Stimulated activated CD8-positive, alpha-beta memory T cell treated with anti-CD3 and anti-CD28 coated beads, Interleukin-2, amount 100 ng/mL, for 48 hours (primary cell): ENCODE measurements around the gene MAPK9.
A peak's percentile ranks its signal among the peaks of the same experiment; 100 is the strongest.

Experiments
- DNase-seq, 2 donors: peaks; one replicate each; pipeline ENCODE4 v3.0.0-alpha.2; 2020; ENCODE audit warnings: low read depth in 2 of 2

The MAPK9 gene

GRCh38 chr5:180294913-180295555 is 3.2 kb upstream of the MAPK9 start:
- DNase-seq, result no peak

- DNase-seq, result no peak
Observed at GRCh38 chr5:180294411-180294810, 2.5 kb upstream of the MAPK9 start.

- peak in 1 of 2 donors; percentile 14 for DNase-seq
Observed at GRCh38 chr5:180291234-180291940, 496 bp downstream of the MAPK9 start.

GRCh38 chr5:180290568-180291233 is 1.2 kb downstream of the MAPK9 start:
- DNase-seq, result no peak

GRCh38 chr5:180289966-180290365 is 1.9 kb downstream of the MAPK9 start:
- no peak for DNase-seq

- DNase-seq, result no peak
Observed at GRCh38 chr5:180289433-180289832, 2.5 kb downstream of the MAPK9 start.

- DNase-seq, result no peak
Observed at GRCh38 chr5:180287868-180288267, 4.0 kb downstream of the MAPK9 start.

- no peak for DNase-seq
Observed at GRCh38 chr5:180287404-180287803, 4.5 kb downstream of the MAPK9 start.

- DNase-seq, result no peak
Observed at GRCh38 chr5:180284149-180284548, 7.7 kb downstream of the MAPK9 start.

GRCh38 chr5:180283026-180283615 is 8.8 kb downstream of the MAPK9 start:
- DNase-seq, result no peak

- DNase-seq, result no peak
Observed at GRCh38 chr5:180282281-180282680, 9.6 kb downstream of the MAPK9 start.

- DNase-seq, result no peak
Observed at GRCh38 chr5:180281706-180282105, 10.2 kb downstream of the MAPK9 start.

- no peak for DNase-seq
Observed at GRCh38 chr5:180274695-180275094, 17.2 kb downstream of the MAPK9 start.

GRCh38 chr5:180271221-180271620 is 20.7 kb downstream of the MAPK9 start:
- DNase-seq, result no peak

- no peak for DNase-seq
Observed at GRCh38 chr5:180259260-180259611, 32.6 kb downstream of the MAPK9 start.

GRCh38 chr5:180253036-180253824 is 38.7 kb downstream of the MAPK9 start:
- no peak for DNase-seq

- DNase-seq, result no peak
Observed at GRCh38 chr5:180251887-180252286, 40.0 kb downstream of the MAPK9 start.

GRCh38 chr5:180251141-180251540 is 40.7 kb downstream of the MAPK9 start:
- DNase-seq, result no peak

GRCh38 chr5:180250329-180250728 is 41.6 kb downstream of the MAPK9 start:
- DNase-seq, result no peak

GRCh38 chr5:180241600-180241999 is 50.3 kb downstream of the MAPK9 start:
- DNase-seq, result no peak

- no peak for DNase-seq
Observed at GRCh38 chr5:180238631-180239030, 53.3 kb downstream of the MAPK9 start.

- no peak for DNase-seq
Observed at GRCh38 chr5:180235846-180236245, 56.0 kb downstream of the MAPK9 start.
